Activated CD4-positive, alpha-beta T cell treated with anti-CD3 and anti-CD28 coated beads, Interleukin-10, Interleukin-2, amounts not matched to agents 100 ng/mL and 50 ng/mL, durations not matched to agents 16 hours and 8 hours (primary cell): ENCODE results near the gene ANKRD29.
"Not testable (repeated sequence)": the region's sequence is repeated elsewhere in the genome, so short reads cannot be mapped to it uniquely, and the experiment has no call there.

Experiments
- DNase-seq: peaks from one replicate; pipeline ENCODE4 v3.0.0-alpha.2; 2020

Gene ANKRD29

DNA sequence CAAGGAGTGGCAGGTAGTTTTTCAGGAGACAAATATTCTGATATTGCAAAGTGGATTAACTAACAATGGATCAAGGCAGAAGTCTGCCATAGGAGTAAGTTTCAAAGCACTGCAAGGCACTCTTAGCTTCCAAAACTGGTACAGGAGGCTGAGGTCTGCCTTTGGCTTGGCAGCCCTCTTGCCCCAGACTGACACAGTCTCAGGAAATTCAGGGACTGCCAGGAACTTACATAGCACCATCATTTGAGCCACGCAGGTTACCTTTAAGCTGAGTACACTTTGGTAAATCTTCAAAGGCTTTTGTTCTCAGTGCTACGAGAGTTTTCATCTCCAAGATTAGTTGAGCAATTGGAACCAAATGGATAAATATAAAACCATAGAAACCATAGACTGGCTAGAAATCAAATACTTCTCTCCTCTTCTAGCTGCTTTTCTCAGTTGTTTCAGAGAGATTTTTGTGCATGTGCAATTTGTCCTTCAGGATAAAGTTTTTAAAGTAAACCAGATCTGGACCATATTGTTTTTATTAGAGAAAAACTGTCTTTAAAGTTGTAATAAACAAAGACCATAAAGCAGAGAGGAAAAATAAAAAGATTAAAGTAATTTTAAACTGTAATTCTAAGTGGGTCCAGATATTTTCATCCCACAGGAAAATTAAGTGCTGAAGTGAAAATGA lies 18.8 kb downstream of the ANKRD29 start:
- no peak for DNase-seq

DNA sequence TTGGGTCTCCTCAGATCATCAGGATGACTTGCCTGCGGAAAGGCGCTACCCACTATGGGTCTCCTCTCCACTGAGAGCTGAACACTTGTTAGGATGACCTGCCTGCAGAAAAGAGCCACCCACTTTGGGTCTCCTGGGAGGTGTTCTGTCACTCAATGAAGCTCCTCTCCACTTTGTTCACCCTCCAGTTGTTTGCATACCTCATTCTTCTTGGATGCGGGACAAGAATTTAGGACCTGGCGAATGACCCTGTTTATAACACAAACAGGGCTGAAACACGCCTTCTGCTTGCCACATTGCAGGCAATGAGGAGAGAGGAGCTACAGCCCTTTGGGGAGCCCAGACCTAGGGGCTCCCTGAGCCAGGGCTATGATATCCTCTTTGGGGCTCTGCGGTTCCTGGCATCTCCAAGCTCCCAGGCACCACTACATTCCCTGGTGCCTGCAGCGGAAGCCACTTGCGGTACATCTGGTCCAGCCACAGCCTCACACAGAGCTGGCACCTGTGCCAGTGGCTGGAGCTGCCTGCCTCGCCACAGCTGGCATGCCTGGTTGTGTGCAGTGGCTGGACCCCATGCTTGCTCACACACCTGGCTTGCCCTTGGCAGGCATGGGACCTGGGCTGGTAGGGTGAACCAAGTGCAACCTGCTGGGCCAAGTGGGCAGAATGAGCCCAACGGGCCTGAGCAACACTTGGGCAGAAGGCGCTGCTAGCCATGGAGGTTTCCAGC lies 20.6 kb downstream of the ANKRD29 start:
- no peak for DNase-seq

- no peak for DNase-seq
These were observed 21.5 kb downstream of the ANKRD29 start for GRCh38 chr18:23641143-23641720.

DNA sequence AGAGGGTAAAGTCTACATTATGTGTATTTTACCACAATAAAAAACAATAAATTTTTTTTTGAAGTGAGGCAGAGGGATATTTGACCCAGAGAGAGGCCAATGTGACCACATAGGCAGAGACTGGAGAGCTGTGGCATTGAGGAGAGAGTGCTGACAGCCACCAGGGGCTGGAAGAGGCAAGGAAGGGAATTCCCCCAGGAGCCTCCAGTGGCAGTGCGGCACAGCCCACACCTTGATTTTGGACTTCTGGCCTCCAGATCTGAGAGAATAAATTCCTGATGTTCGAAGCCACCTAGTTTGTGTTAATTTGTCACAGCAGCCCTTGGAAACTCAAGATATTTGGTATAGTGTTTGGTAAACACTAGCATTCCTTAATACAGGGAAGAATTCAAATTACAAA lies 22.7 kb downstream of the ANKRD29 start:
- no peak for DNase-seq

GRCh38 chr18:23636433-23636832 lies 26.3 kb downstream of the ANKRD29 start:
- not testable (repeated sequence) for DNase-seq

GRCh38 chr18:23636071-23636399 lies 26.7 kb downstream of the ANKRD29 start:
- DNase-seq, result no peak

DNA sequence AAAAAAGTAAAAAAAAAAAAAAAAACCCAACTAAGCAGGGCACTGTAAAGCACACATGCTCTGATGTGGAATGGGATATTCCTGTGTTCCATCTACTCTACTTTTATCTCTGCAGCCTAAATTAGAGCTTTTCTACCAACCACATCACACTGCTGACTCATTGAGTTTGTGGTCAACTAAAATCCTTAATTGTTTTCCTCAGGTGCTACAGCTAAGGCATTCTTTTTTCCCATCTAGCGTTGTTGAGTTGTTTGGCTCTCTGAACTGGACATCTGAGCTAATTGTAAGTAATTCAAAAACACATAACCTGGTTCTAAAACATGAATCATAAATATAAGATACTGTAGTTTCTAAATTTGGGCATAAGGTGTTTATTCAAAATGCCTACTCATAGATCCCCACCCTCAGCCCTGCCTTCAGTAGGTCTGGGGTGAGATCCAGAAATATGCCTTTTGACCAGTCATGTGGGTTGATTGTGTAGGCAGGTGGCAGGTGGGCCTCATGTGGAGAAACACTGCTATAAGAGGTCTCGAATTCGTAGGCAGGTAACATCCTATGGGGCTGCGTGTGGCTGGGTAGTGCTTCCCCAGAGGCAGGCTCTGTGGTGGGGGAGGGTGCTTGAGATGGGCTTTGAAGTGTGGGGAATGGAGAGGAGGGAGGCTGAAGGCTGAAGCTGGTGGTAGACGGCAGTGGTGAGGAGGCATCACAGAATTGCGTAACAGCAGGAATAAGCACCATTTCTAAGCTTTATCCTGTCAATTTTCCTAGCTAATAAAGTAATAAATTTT lies 27.2 kb downstream of the ANKRD29 start:
- no peak for DNase-seq

GRCh38 chr18:23634692-23635091 lies 28.0 kb downstream of the ANKRD29 start:
- DNase-seq, result no peak

- no peak for DNase-seq
These were observed 30.1 kb downstream of the ANKRD29 start for GRCh38 chr18:23632615-23633014.

- no peak for DNase-seq
These were observed 31.0 kb downstream of the ANKRD29 start for GRCh38 chr18:23631746-23632145.

GRCh38 chr18:23631312-23631711 lies 31.4 kb downstream of the ANKRD29 start:
- no peak for DNase-seq

DNA sequence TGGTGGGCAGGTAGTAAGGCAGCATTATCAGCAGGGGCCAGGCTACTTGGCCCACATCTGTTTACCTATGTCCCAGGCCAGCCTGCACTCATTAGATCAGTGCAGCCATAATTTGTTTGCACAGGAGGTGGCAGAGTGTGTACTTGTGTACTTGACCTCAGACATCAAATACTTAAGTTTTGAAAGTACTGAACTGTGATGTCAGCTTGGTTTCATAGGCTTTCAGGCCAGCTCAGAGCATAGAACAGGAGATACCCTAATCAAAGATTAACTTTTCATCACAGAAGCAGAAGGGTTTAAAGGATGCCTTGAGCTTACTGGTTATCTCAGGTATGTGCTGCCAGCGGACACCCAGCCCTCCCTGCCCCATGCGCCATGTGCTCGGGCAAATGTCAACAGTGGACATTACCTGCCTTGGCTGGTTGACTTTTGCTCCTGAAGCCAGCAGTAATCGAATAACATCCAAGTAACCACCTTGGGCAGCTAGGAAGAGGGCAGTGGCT lies 33.2 kb downstream of the ANKRD29 start:
- DNase-seq, result no peak

- DNase-seq, result no peak
These were observed 34.7 kb downstream of the ANKRD29 start for GRCh38 chr18:23627970-23628369.

DNA sequence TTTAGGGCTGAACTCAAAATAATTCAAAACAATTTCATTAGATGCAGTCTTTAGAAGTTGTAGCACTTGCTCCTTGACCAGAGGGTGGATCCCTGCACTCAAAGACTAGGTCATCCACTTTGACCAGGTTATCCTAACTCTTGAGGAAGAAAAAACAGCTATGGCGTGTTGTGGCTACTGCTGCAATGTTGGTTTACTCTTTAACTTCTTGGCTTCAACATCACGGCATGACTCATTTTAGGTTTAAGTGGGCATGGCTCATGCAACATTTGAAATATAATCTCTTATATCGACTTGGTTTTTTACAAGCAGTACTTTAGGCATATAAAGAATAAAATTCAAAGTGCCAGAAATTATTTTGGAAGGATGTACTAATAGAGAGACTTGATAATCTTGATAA lies 35.4 kb downstream of the ANKRD29 start:
- no peak for DNase-seq

DNA sequence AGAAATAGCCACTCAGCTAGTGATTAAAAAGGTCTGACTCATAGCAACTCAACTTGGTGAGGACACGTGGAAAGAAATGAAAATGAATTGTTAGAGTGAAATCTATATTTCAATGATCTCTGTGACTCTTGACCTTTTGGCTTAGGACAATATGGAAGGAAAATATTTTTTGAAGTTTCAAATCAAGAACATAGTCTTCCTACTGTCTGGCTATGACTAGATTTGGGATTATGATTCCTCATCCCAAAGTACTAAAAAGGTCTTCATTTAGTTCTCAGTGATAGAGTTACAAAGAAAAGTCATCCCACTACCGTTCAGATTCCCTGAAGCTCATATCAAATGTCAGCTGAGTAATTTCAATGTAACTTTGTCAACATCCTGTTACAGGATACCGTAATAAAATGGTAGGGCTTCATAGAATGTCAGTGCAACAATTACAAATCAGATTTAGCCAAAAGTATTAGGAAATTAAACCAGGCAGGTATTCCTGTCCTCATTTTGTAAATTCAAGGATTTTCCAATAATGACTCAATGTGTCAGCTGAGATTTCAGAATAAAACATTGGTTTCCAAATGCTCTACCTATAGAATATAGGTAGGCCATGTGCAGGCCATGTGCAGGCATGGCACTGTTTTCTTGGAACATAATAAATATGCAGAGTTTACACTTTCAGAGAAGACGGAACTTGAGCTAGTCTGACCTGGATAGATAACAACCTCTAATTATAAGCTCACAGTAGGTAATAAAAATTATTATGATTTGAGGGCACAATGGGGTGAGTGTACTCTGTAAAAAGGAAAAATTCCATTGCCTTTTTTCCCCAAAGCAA lies 36.0 kb downstream of the ANKRD29 start:
- DNase-seq, result no peak

GRCh38 chr18:23623040-23623439 lies 39.7 kb downstream of the ANKRD29 start:
- DNase-seq, result no peak

DNA sequence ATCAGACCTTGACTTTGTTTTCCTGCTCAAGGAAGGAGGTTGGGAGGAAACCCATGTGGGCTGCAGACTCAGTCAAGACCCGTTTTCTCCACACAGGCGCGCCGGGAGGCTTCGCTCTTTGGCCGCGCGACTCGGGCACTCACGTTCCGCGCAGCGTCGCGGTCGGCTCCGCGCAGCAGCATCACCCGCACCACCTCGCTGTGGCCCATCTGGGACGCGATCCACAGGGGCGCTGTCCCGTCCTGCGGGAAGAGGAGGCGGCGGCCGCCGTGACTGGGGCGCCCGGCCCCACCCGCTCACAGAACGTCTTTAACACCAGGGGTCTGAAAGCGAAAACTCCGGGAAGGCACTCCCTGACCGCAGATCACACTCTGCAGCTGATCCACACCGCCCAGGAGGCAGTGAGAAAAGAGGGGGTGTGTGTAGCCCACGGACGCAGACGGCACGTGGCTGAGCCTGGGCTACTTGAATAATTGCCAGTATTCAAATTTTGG lies 43.3 kb downstream of the ANKRD29 start:
- DNase-seq, result no peak

GRCh38 chr18:23618862-23619387 lies 43.8 kb downstream of the ANKRD29 start:
- no peak for DNase-seq

DNA sequence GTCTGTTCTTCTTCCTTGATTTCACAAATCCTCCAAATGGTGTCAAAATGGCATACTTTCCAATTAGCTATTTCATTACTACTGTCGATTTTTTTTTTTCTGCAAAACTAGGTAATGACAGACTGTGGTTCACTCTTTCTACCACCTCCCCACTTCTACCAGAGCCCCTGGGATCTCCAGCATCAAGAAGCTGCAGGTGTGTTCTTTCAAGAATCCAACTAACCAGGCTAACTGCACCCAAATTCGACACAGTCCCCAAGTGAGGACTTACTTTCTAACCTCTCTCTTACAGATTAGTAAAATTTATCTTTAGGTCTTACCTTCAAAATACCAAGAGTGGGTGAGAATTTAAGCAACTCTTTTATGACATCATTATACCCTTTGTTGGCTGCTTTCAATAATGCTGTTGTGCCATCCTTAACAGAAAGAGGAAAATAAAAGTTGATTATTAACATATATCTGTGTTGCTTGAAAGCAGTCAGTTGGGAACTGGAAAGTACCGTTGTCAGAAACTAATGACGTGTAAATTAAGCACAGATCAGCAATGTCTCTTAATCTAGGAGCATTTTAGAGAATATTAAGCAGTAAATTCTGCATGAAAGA lies 45.2 kb downstream of the ANKRD29 start:
- no peak for DNase-seq

- DNase-seq, result no peak
These were observed 46.5 kb downstream of the ANKRD29 start for GRCh38 chr18:23616258-23616657.

DNA sequence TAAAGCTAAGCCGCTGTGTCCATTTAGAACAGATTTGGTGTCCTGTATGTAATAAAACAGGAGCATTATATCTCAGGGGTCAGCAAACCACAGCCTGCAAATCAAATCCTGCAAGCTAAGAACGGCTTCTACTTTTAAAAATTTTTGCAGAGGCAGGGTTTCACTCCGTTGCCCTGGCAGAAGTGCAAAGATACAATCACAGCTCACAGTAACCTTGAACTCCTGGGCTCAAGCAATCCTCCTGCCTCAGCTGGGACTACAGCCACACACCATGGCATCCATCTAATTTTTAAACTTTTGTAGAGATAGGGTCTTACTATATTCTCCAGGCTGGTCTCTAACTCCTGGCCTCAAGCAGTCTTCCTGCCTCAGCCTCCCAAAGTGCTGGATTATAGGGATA lies 47.8 kb downstream of the ANKRD29 start:
- no peak for DNase-seq

GRCh38 chr18:23614413-23614812 lies 48.3 kb downstream of the ANKRD29 start:
- DNase-seq, result no peak
